Kidney (tissue), 14 donors: ENCODE results near the gene LRIT3. TPM values are rescaled to one million over a fixed set of nuclear protein-coding genes. Genes with fewer than 3 reads are reported as not detected.

Experiments
- DNase-seq, 5 donors: peaks; one replicate each; pipeline ENCODE4 v3.0.0-alpha.2; 2013 to 2020
- FAIRE-seq: peaks from 2 replicates; lab custom pipeline; 2012; peaks lifted over from hg19 to GRCh38; lab: Jason Lieb, UNC
- H3K27ac ChIP-seq, 2 donors: one replicate each; pipeline ENCODE4 v1.7.0; 2013; ENCODE audit warnings: low read depth in 2 of 2, low read length in 2 of 2, inconsistent platforms in 1 of 2
- H3K27me3 ChIP-seq: one replicate; pipeline ENCODE4 v1.7.1; 2013; ENCODE audit warnings: low read length, inconsistent platforms; ENCODE audit not compliant: control insufficient read depth, insufficient read depth
- H3K36me3 ChIP-seq, 3 donors: one replicate each; pipeline versions ENCODE4 v1.7.0 to v1.7.1; 2013; ENCODE audit warnings: low read length in 3 of 3, control low read depth in 1 of 3, inconsistent platforms in 1 of 3; ENCODE audit not compliant: insufficient read depth in 3 of 3, control insufficient read depth in 2 of 3
- H3K4me1 ChIP-seq, 3 donors: one replicate each; pipeline versions ENCODE4 v1.7.0 to v1.7.1; 2013; ENCODE audit warnings: low read length in 3 of 3, inconsistent platforms in 1 of 3, low read depth in 1 of 3; ENCODE audit not compliant: control insufficient read depth in 2 of 3, insufficient read depth in 2 of 3
- H3K4me3 ChIP-seq, 3 donors: one replicate each; pipeline versions ENCODE4 v1.7.0 to v1.8.1; 2013; ENCODE audit warnings: low read length in 3 of 3, control low read depth in 1 of 3, inconsistent platforms in 1 of 3
- H3K9ac ChIP-seq, 3 donors: one replicate each; pipeline versions ENCODE4 v1.7.0 to v1.7.1; 2013; ENCODE audit warnings: low read length in 3 of 3, control low read depth in 1 of 3, inconsistent platforms in 1 of 3
- H3K9me3 ChIP-seq, 3 donors: one replicate each; pipeline versions ENCODE4 v1.7.0 to v1.7.1; 2013; ENCODE audit warnings: low read length in 3 of 3, control low read depth in 1 of 3, inconsistent platforms in 1 of 3; ENCODE audit not compliant: control insufficient read depth in 2 of 3, insufficient read depth in 1 of 3
- intact Hi-C: fragments of 100-400 bp; cut with DNase I; formaldehyde crosslinking; loops from one replicate; pipeline ENCODE4 v1.11.1; 2022
- polyA plus RNA-seq: library from polyadenylated mRNA; stranded (reverse); fragments of 350-450 nt; fragmentation: Illumina TruSeq; extraction: RNeasy Lipid Tissue Mini Kit (QIAGEN cat#74804); gene quantifications from one replicate; pipeline ENCODE4 v1.2.3, GENCODE V29; 2014; ENCODE audit warnings: low read depth, low replicate concordance; ENCODE audit not compliant: insufficient read depth
- total RNA-seq: library from RNA; stranded (reverse); fragmentation: NEBNext Ultra II Directional; extraction: Animal tissue kit (Norgen Biotek cat#: 25700); gene quantifications from one replicate; pipeline ENCODE4 v1.2.1, GENCODE V29; 2021
- TF ChIP-seq, protein P1 (sequence below): IDR thresholded peaks from 3 replicates; pipeline ENCODE4 v1.5.1; 2012; ENCODE audit warnings: mild to moderate bottlenecking, moderate library complexity, borderline replicate concordance; ENCODE audit not compliant: insufficient read depth; ENCODE audit errors: extremely low read depth
- donor health status: control.
- donor health status: control.
- donor health status: control.
- donor health status: control.
- donor health status: control.
- donor health status: DM: yes; HTN: yes; CAD: no.
- donor health status: Normal renal cell carcinoma (clear cell type).

The LRIT3 gene
- total and polyA plus RNA-seq, 2 donors from 2014 or later, result 0.25 to 0.62 TPM

DNA sequence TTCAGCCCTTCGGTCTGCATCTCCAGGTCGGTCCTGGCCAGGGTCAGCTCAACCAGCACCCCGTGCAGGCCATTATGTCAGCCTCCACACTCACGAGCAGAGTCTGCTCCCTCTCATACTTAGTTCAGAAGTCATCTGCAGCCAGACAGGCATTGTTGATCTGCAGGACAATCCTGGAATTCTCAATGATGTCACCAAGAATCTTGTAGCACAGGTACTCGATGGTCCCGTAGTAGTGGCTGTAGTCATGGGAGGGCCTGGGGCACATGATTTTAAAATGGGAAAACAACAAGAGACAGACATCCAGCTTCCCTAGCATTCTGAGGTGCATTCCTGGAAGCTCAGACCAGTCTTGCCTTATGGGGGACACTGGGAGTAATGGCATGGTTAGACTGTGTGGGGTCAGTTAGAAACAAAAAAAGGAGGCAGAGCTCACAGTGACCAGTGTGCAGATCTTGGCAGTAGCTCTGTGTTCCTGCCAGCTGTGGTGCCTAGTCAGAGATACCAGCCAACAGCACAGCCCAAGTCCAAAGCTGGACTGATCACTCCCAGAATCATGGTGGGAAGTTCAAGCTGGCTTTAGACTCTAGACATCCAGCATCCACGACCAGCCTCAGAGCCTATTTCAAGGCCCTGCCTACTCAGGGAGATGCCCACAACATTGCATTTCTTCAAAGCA is 31.9 kb downstream of the LRIT3 start:
- H3K27ac ChIP-seq, result no peak overlapping the region
- TF ChIP-seq, protein P1, sequence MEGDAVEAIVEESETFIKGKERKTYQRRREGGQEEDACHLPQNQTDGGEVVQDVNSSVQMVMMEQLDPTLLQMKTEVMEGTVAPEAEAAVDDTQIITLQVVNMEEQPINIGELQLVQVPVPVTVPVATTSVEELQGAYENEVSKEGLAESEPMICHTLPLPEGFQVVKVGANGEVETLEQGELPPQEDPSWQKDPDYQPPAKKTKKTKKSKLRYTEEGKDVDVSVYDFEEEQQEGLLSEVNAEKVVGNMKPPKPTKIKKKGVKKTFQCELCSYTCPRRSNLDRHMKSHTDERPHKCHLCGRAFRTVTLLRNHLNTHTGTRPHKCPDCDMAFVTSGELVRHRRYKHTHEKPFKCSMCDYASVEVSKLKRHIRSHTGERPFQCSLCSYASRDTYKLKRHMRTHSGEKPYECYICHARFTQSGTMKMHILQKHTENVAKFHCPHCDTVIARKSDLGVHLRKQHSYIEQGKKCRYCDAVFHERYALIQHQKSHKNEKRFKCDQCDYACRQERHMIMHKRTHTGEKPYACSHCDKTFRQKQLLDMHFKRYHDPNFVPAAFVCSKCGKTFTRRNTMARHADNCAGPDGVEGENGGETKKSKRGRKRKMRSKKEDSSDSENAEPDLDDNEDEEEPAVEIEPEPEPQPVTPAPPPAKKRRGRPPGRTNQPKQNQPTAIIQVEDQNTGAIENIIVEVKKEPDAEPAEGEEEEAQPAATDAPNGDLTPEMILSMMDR, result no peak
- no peaks in the 10 kb centered on the region for H3K27me3 ChIP-seq
- intact Hi-C loops, result no loop called here
- no peaks in the 10 kb centered on the region for H3K4me1 ChIP-seq
- DNase-seq, result no peak
- no peaks in the 10 kb centered on the region for H3K9me3 ChIP-seq
- no peaks in the 10 kb centered on the region for H3K36me3 ChIP-seq
- no peak overlapping the region for H3K4me3 ChIP-seq
- no peak overlapping the region for H3K9ac ChIP-seq
- no peak for FAIRE-seq

DNA sequence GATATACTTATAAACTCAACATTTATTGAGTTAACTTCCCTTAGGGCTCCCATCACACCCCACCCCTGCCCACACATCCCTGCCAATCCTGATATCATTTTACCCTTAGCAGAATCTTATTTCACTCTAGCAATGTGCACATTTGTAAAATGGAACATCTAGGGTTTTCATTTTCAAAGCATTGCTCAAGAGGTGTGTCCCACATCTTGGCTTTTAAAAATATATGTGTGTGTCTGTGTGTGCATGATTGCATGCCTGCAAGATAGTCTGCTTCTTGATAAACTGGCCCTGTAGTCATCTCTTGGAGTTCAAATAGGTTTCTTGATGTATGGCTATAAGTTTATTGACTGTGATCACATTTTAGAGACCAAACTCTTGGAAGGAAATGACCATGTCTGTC is 38.4 kb downstream of the LRIT3 start:
- H3K36me3 ChIP-seq, result no peaks in the 10 kb centered on the region
- H3K9me3 ChIP-seq, result no peaks in the 10 kb centered on the region
- H3K4me1 ChIP-seq, result no peaks in the 10 kb centered on the region
- H3K27ac ChIP-seq, result no peak overlapping the region
- TF ChIP-seq, protein P1, result no peak
- H3K9ac ChIP-seq, result no peak overlapping the region
- intact Hi-C loops, result no loop called here
- FAIRE-seq (no peak), DNase-seq (no peak)
- H3K4me3 ChIP-seq, result no peak overlapping the region
- no peaks in the 10 kb centered on the region for H3K27me3 ChIP-seq

DNA sequence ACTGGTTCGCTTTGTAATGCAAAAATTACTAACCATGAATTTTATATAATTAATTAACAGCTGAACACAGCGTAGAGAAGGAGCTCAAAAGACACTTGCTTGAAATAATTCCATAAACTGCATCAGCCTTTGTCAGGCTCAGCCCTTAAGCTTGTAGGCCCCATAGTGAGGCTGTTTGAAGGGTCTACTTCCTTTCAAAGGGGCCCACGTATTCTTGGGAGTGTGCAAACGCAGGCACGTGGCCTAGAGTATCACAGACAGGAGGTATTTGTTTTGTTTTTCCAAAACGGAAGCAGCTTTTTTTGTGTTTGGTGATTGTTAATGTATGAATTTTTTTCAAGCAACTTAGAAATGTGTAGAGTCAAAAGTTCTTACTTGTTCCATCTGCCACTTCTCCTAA is 39.2 kb downstream of the LRIT3 start:
- intact Hi-C loops, result no loop called here
- H3K36me3 ChIP-seq, result no peaks in the 10 kb centered on the region
- no peak overlapping the region for H3K27ac ChIP-seq
- H3K4me1 ChIP-seq, result no peaks in the 10 kb centered on the region
- H3K9ac ChIP-seq, result no peak overlapping the region
- H3K4me3 ChIP-seq, result no peak overlapping the region
- FAIRE-seq, result no peak
- H3K9me3 ChIP-seq, result no peaks in the 10 kb centered on the region
- DNase-seq, result no peak
- TF ChIP-seq, protein P1, result no peak
- H3K27me3 ChIP-seq, result no peaks in the 10 kb centered on the region

DNA sequence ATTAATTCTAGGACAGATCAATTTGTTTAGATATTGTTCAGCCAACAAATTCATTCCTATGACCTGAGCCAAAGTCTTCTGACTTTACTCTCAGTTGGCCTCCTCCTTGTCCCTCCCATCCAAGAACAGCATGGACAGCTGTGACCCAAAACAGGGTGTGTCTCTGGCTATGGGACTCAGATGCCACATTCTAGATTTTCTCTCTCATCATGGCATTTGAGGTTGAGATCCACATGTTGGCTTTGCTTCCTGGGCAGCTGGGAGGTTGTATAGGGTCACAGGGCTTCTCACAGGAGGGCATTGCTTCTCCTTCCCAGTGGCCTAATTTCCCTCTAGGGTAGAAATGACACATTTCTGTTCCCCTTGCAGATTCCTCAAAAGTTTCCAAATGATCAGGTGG is 42.2 kb downstream of the LRIT3 start:
- TF ChIP-seq, protein P1, result no peak
- no peak for FAIRE-seq

More for the DNA sequence above, 42.2 kb downstream of the LRIT3 start:
- Histone ChIP-seq H3K4me3 (no peak overlapping the region), H3K9ac (no peak overlapping the region), H3K36me3 (no peaks in the 10 kb centered on the region), H3K27ac (no peak overlapping the region), H3K4me1 (no peaks in the 10 kb centered on the region), H3K27me3 (no peaks in the 10 kb centered on the region), H3K9me3 (no peaks in the 10 kb centered on the region)
- DNase-seq, result no peak
- intact Hi-C loops, result no loop called here
